Panc1 (cell line): ENCODE results near the gene GPATCH2L. TPM values are rescaled to one million over a fixed set of nuclear protein-coding genes. Genes with fewer than 3 reads are reported as not detected.

Source experiments
- ATAC-seq: fragments of 200-7000 bp; cut with Tn5 transposase; 2 replicates; pipeline ENCODE4 v1.9.1; 2020; ENCODE audit warnings: mild to moderate bottlenecking, moderate library complexity
- BruUV-seq: library from RNA; stranded (reverse); fragments of 400-500 nt; replicated peaks from 2 replicates; lab custom pipeline; 2021; lab: Mats Ljungman, UMichigan
- CTCF ChIA-PET: fragments of 300-600 bp; sonication (Branson Sonifier 250); formaldehyde crosslinking; loops from one replicate; lab custom pipeline; 2022; ENCODE audit warnings: antibody characterized with exemption; lab: Charles Lee
- POLR2A ChIA-PET: fragments of 300-600 bp; sonication (Branson Sonifier 250); formaldehyde crosslinking; loops from one replicate; lab custom pipeline; 2022; ENCODE audit warnings: antibody characterized with exemption; lab: Charles Lee
- DNase-seq: peaks from one replicate; pipeline ENCODE4 v3.0.0-alpha.2; 2010; ENCODE audit warnings: low read depth, low spot score
- H3K27ac ChIP-seq: 2 replicates; pipeline ENCODE4 v1.5.1; 2011; ENCODE audit warnings: mild to moderate bottlenecking, low read length, inconsistent platforms
- H3K27me3 ChIP-seq: fragments of 200-500 bp; sonication (Bioruptor generic); 2 replicates; pipeline ENCODE4 v1.6.0; 2014; ENCODE audit warnings: low read length, inconsistent platforms; ENCODE audit not compliant: control insufficient read depth, insufficient read depth
- H3K36me3 ChIP-seq: fragments of 200-500 bp; sonication (Bioruptor generic); 2 replicates; pipeline ENCODE4 v1.5.1; 2014; ENCODE audit warnings: inconsistent platforms, mild to moderate bottlenecking, low read length, moderate library complexity; ENCODE audit not compliant: control insufficient read depth, insufficient read depth
- H3K4me1 ChIP-seq: 2 replicates; pipeline ENCODE4 v1.5.1; 2011; ENCODE audit warnings: inconsistent platforms, mild to moderate bottlenecking, low read length, moderate library complexity; ENCODE audit not compliant: control insufficient read depth, insufficient read depth
- H3K4me3 ChIP-seq, 2 experiments: 2 replicates each; pipeline ENCODE4 v1.5.1; 2011 to 2012; ENCODE audit warnings: low read depth in 2 of 2, low read length in 2 of 2, mild to moderate bottlenecking in 2 of 2, inconsistent platforms in 1 of 2, moderate library complexity in 1 of 2
- H3K9me3 ChIP-seq: fragments of 200-500 bp; sonication (Bioruptor generic); 2 replicates; pipeline ENCODE4 v1.5.1; 2014; ENCODE audit warnings: low read depth, mild to moderate bottlenecking, inconsistent platforms, low read length, moderate library complexity; ENCODE audit not compliant: control insufficient read depth, insufficient read depth
- CTCF ChIP-seq: fragments of 450-650 bp; IDR thresholded peaks from 2 replicates; pipeline ENCODE4 v1.5.1; 2017; ENCODE audit warnings: mild to moderate bottlenecking
- POLR2AphosphoS5 ChIP-seq: IDR thresholded peaks from 2 replicates; pipeline ENCODE4 v1.6.1; 2012; ENCODE audit warnings: mild to moderate bottlenecking, low read depth, low read length, moderate library complexity
- REST ChIP-seq, 2 experiments: IDR thresholded peaks; 2 replicates each; pipeline ENCODE4 v1.6.1; 2011 to 2012; ENCODE audit warnings: low read depth in 2 of 2, control low read depth in 1 of 2, low read length in 1 of 2, mild to moderate bottlenecking in 1 of 2, moderate library complexity in 1 of 2; ENCODE audit not compliant: insufficient read depth in 1 of 2
- SIN3A ChIP-seq: IDR thresholded peaks from 2 replicates; pipeline ENCODE4 v1.6.1; 2012; ENCODE audit warnings: low read depth, mild to moderate bottlenecking, low read length, moderate library complexity, borderline replicate concordance; ENCODE audit not compliant: insufficient read depth
- TCF7L2 ChIP-seq: IDR thresholded peaks from 2 replicates; pipeline ENCODE4 v1.6.1; 2011; ENCODE audit warnings: mild to moderate bottlenecking, low read depth, low read length, inconsistent platforms
- in situ Hi-C: cut with HindIII; loops from 2 replicates; pipeline ENCODE4 v1.10.0; 2016; ENCODE audit warnings: low sequenced_read_pairs, low pct_unique_long_range_greater_than_20kb
- intact Hi-C: fragments of 100-400 bp; cut with micrococcal nuclease; formaldehyde crosslinking; loops from one replicate; pipeline ENCODE4 v1.10.0; 2022; ENCODE audit not compliant: unreplicated experiment
- total RNA-seq: library from RNA; stranded (reverse); gene quantifications from one replicate; pipeline ENCODE4 v1.2.1, GENCODE V29; 2021; ENCODE audit not compliant: unreplicated experiment

GPATCH2L gene
- total RNA-seq, 1 experiment from 2014 or later = 35.0 TPM

- ATAC-seq (no peak), DNase-seq (no peak)
- H3K4me3 ChIP-seq = no peak overlapping the region
- H3K9me3 ChIP-seq = no peaks in the 10 kb centered on the region
- H3K27me3 ChIP-seq = peaks cover 2% of the 10 kb centered on the region; the same call in 1 of the 2 replicates
- H3K36me3 ChIP-seq = no peaks in the 10 kb centered on the region
- CTCF ChIA-PET = no interaction called here
- no TSS peak for BruUV-seq
- POLR2A ChIA-PET = no interaction called here
- no peak for TF ChIP-seq POLR2AphosphoS5
- TF ChIP-seq REST (IDR thresholded peaks at IDR 0.05; ENCODE audit: insufficient read depth in 1 of 2, low read depth in 2 of 2, low read length in 1 of 2) = no peak
- TF ChIP-seq SIN3A = no peak
- no peak for TF ChIP-seq CTCF
- TF ChIP-seq TCF7L2 = no peak
- H3K4me1 ChIP-seq = no peaks in the 10 kb centered on the region
- H3K27ac ChIP-seq = no peak overlapping the region
- intact Hi-C loops = no loop called here
- in situ Hi-C loops = no loop called here
Observed at GRCh38 chr14:76129851-76130576, 21.7 kb upstream of the GPATCH2L start.

GRCh38 chr14:76131071-76131965, 20.4 kb upstream of the GPATCH2L start:
- CTCF ChIA-PET = no interaction called here

More at GRCh38 chr14:76131071-76131965, 20.4 kb upstream of the GPATCH2L start:
- no peak overlapping the region for H3K4me3 ChIP-seq
- peaks cover 4% of the 10 kb centered on the region; the same call in 1 of the 2 replicates for H3K27me3 ChIP-seq
- H3K4me1 ChIP-seq = no peaks in the 10 kb centered on the region
- no peaks in the 10 kb centered on the region for H3K36me3 ChIP-seq
- H3K9me3 ChIP-seq = no peaks in the 10 kb centered on the region
- in situ Hi-C loops (no loop called here), intact Hi-C loops (no loop called here)
- DNase-seq (no peak), ATAC-seq (no peak)
- no peak overlapping the region for H3K27ac ChIP-seq
- TF ChIP-seq POLR2AphosphoS5 (no peak), REST (IDR thresholded peaks at IDR 0.05; ENCODE audit: insufficient read depth in 1 of 2, low read depth in 2 of 2, low read length in 1 of 2) (no peak), SIN3A (no peak), TCF7L2 (no peak), CTCF (no peak)
- BruUV-seq = no TSS peak
- POLR2A ChIA-PET = no interaction called here
